Uterus (tissue), 2 donors: ENCODE results near the gene AKNA.

Source experiments
- POLR2A ChIP-seq, 2 donors: fragments of 450-650 bp; IDR thresholded peaks; one replicate each; pipeline ENCODE4 v1.6.1; 2016; ENCODE audit warnings: antibody characterized with exemption in 2 of 2, mild to moderate bottlenecking in 1 of 2, moderate library complexity in 1 of 2
- TF ChIP-seq, protein P1 (sequence below), 4 experiments: fragments of 200-600 bp in 2 of 4; fragments of 450-650 bp in 2 of 4; sonication (generic) in 2 of 4; IDR thresholded peaks; one replicate each; pipeline ENCODE4 v1.5.1; 2016 to 2019; ENCODE audit warnings: antibody characterized with exemption in 4 of 4, mild to moderate bottlenecking in 2 of 4, moderate library complexity in 1 of 4

DNA sequence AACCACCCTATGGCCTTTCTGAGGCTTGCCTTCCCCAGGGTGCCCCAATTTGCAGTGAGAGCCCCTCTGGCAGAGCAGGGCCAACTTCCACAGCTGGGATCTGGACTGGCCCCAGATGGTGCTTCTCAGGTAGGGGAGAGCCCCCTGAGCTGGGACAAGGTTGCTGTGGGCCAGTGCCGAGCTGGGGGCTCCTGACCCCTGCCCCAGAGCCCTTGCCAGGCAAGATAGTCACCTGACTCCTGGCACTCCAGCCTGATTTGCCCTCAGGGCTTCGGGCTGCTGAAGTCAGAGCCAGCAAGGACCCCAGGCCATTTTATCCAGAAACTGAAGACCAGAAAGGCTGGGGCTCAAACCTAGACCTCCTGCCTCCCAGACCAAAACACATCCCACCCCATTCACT, 33.4 kb upstream of the AKNA start:
- TF ChIP-seq, protein P1, sequence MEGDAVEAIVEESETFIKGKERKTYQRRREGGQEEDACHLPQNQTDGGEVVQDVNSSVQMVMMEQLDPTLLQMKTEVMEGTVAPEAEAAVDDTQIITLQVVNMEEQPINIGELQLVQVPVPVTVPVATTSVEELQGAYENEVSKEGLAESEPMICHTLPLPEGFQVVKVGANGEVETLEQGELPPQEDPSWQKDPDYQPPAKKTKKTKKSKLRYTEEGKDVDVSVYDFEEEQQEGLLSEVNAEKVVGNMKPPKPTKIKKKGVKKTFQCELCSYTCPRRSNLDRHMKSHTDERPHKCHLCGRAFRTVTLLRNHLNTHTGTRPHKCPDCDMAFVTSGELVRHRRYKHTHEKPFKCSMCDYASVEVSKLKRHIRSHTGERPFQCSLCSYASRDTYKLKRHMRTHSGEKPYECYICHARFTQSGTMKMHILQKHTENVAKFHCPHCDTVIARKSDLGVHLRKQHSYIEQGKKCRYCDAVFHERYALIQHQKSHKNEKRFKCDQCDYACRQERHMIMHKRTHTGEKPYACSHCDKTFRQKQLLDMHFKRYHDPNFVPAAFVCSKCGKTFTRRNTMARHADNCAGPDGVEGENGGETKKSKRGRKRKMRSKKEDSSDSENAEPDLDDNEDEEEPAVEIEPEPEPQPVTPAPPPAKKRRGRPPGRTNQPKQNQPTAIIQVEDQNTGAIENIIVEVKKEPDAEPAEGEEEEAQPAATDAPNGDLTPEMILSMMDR (IDR thresholded peaks at IDR 0.05) = no peak
- no peak for TF ChIP-seq POLR2A (IDR thresholded peaks at IDR 0.05)
